Pancreas (tissue), 10 donors: ENCODE measurements around the gene KRTAP5-3. TPM values are rescaled to one million over a fixed set of nuclear protein-coding genes. Genes with fewer than 3 reads are reported as not detected.
"Not testable (repeated sequence)": the region's sequence is repeated elsewhere in the genome, so short reads cannot be mapped to it uniquely, and the experiment has no call there.

Source experiments
- ATAC-seq, 4 donors: fragments of 200-7000 bp; cut with Tn5 transposase; one replicate each; pipeline versions ENCODE4 v1.8.0 to v1.9.1; 2020; ENCODE audit warnings: mild to moderate bottlenecking in 4 of 4, moderate library complexity in 4 of 4
- DNase-seq, 6 donors: peaks; one replicate each; pipeline ENCODE4 v3.0.0-alpha.2; 2020
- FAIRE-seq: peaks from 2 replicates; lab custom pipeline; 2012; peaks lifted over from hg19 to GRCh38; lab: Jason Lieb, UNC
- H3K27ac ChIP-seq, 4 donors: fragments of 200-600 bp; sonication (generic); 1 replicate in 3 of 4; 2 replicates in 1 of 4; pipeline versions ENCODE4 v1.5.0 to v1.8.0; 2020
- H3K27me3 ChIP-seq, 4 donors: fragments of 200-600 bp; one replicate each; pipeline ENCODE4 v1.8.0; 2021
- H3K36me3 ChIP-seq, 3 donors: fragments of 200-600 bp; sonication (generic) in 1 of 3; one replicate each; pipeline versions ENCODE4 v1.5.0 to v1.8.0; 2020 to 2021
- H3K4me1 ChIP-seq, 3 donors: fragments of 200-600 bp; one replicate each; pipeline ENCODE4 v1.8.0; 2021
- H3K4me3 ChIP-seq, 4 donors: fragments of 200-600 bp; sonication (generic) in 2 of 4; one replicate each; pipeline versions ENCODE4 v1.5.0 to v1.8.0; 2020 to 2021
- H3K9me3 ChIP-seq, 4 donors: fragments of 200-600 bp; one replicate each; pipeline ENCODE4 v1.8.0; 2021
- CTCF ChIP-seq, 4 donors: fragments of 200-600 bp; sonication (generic) in 3 of 4; IDR thresholded peaks; one replicate each; pipeline versions ENCODE4 v1.5.0 to v1.8.0; 2021; ENCODE audit warnings: antibody characterized with exemption in 4 of 4
- WGBS, 2 donors: extraction: QIAGEN DNeasy Blood & Tissue Kit; methylation state at CpG; one replicate each; pipeline ENCODE4 v1.1.7; 2013; 5-methylcytosine and 5-hydroxymethylcytosine counted together
- intact Hi-C, 3 donors: fragments of 100-400 bp; cut with DNase I; formaldehyde crosslinking; loops; one replicate each; pipeline versions ENCODE4 v1.11.1 to v1.14.2; 2022
- polyA plus RNA-seq, 2 donors: library from polyadenylated mRNA; stranded (reverse); fragments of 200-250 nt; gene quantifications; one replicate each; pipeline ENCODE4 v1.2.3, GENCODE V29; 2013
- total RNA-seq, 6 donors: library from RNA; stranded (reverse); fragmentation: NEBNext Ultra II Directional in 4 of 6; extraction: Animal tissue kit (Norgen Biotek cat#: 25700) in 4 of 6; gene quantifications; one replicate each; pipeline versions ENCODE4 v1.2.1 to v1.2.4, GENCODE V29; 2021 to 2023
- donor health status: healthy with polysubstance abuse.
- donor health status: DM: no; HTN: no; CAD: no; lungs with moderate emphysema.
- donor health status: DM: no; HTN: no; CAD: no.
- donor health status: control.
- donor health status: control.
- donor health status: Bipolar disorder and iron deficiency.
- donor health status: DM: yes; HTN: yes; CAD: no.
- donor health status: DM: no; HTN: no; CAD: no.
- donor health status: DM: no; HTN: no; CAD: no.
- donor health status: DM: yes; HTN: yes; CAD: no.

The KRTAP5-3 gene
- total and polyA plus RNA-seq, 8 donors = not detected

GRCh38 chr11:1604711-1605110 is 3.6 kb downstream of the KRTAP5-3 start:
- FAIRE-seq (no peak), DNase-seq (no peak), ATAC-seq (no peak)
- Histone ChIP-seq H3K4me1 (no peaks in the 10 kb centered on the region), H3K9me3 (no peaks in the 10 kb centered on the region), H3K4me3 (no peak overlapping the region), H3K27me3 (no peaks in the 10 kb centered on the region), H3K36me3 (no peaks in the 10 kb centered on the region), H3K27ac (no peak overlapping the region)
- TF ChIP-seq CTCF (IDR thresholded peaks at IDR 0.05) = no peak
- intact Hi-C loops = no loop called here
- 84 to 87% methylated on average over 7 of the region's 7 CpGs for WGBS, 2 donors

GRCh38 chr11:1604181-1604580 is 4.1 kb downstream of the KRTAP5-3 start:
- intact Hi-C loops = no loop called here
- no peaks in the 10 kb centered on the region for H3K36me3 ChIP-seq
- H3K27me3 ChIP-seq = no peaks in the 10 kb centered on the region
- no peaks in the 10 kb centered on the region for H3K9me3 ChIP-seq
- H3K4me3 ChIP-seq = no peak overlapping the region
- no peaks in the 10 kb centered on the region for H3K4me1 ChIP-seq
- H3K27ac ChIP-seq = no peak overlapping the region
- FAIRE-seq (no peak), ATAC-seq (no peak), DNase-seq (no peak)
- no peak for TF ChIP-seq CTCF (IDR thresholded peaks at IDR 0.05)
- WGBS, 2 donors = 82 to 84% methylated on average over 11 of the region's 11 CpGs

GRCh38 chr11:1603629-1604028 is 4.6 kb downstream of the KRTAP5-3 start:
- FAIRE-seq = no peak
- Histone ChIP-seq H3K36me3 (no peaks in the 10 kb centered on the region), H3K4me3 (no peak overlapping the region), H3K4me1 (no peaks in the 10 kb centered on the region), H3K27ac (no peak overlapping the region), H3K9me3 (no peaks in the 10 kb centered on the region), H3K27me3 (no peaks in the 10 kb centered on the region)
- no peak for TF ChIP-seq CTCF (IDR thresholded peaks at IDR 0.05)
- intact Hi-C loops = no loop called here
- 63 to 65% methylated on average over 1 of the region's 1 CpG for WGBS, 2 donors
- no peak for ATAC-seq
- DNase-seq = no peak

- H3K27me3 ChIP-seq, H3K4me3 ChIP-seq, H3K9me3 ChIP-seq, H3K4me1 ChIP-seq, H3K27ac ChIP-seq, H3K36me3 ChIP-seq, FAIRE-seq, DNase-seq, intact Hi-C loops: not testable (repeated sequence)
- 45 to 59% methylated on average over 3 of the region's 3 CpGs for WGBS, 2 donors
- ATAC-seq = peak in 1 of 4 donors; percentile 50
Observed at GRCh38 chr11:1601663-1602062, 6.6 kb downstream of the KRTAP5-3 start.

- no peak overlapping the region for H3K27ac ChIP-seq
- intact Hi-C loops = no loop called here
- no peaks in the 10 kb centered on the region for H3K27me3 ChIP-seq
- no peak overlapping the region for H3K4me3 ChIP-seq
- DNase-seq (no peak), ATAC-seq (peak in 3 of 4 donors; percentile 13 to 41 (median 39)), FAIRE-seq (no peak)
- no peaks in the 10 kb centered on the region for H3K9me3 ChIP-seq
- 48 to 54% methylated on average over 5 of the region's 5 CpGs for WGBS, 2 donors
- H3K36me3 ChIP-seq = no peaks in the 10 kb centered on the region
- no peaks in the 10 kb centered on the region for H3K4me1 ChIP-seq
- TF ChIP-seq CTCF (IDR thresholded peaks at IDR 0.05) = no peak
Observed at GRCh38 chr11:1600626-1601025, 7.6 kb downstream of the KRTAP5-3 start.
